Activated T-cell treated with anti-CD3 and anti-CD28 coated beads, Interleukin-2, amount 50 U/mL, for 48 hours (primary cell): Measurements from ENCODE around the gene TANGO2.

Source experiments
- DNase-seq, 2 experiments: peaks; one replicate each; pipeline ENCODE4 v3.0.0-alpha.2; 2020

Gene TANGO2

DNA sequence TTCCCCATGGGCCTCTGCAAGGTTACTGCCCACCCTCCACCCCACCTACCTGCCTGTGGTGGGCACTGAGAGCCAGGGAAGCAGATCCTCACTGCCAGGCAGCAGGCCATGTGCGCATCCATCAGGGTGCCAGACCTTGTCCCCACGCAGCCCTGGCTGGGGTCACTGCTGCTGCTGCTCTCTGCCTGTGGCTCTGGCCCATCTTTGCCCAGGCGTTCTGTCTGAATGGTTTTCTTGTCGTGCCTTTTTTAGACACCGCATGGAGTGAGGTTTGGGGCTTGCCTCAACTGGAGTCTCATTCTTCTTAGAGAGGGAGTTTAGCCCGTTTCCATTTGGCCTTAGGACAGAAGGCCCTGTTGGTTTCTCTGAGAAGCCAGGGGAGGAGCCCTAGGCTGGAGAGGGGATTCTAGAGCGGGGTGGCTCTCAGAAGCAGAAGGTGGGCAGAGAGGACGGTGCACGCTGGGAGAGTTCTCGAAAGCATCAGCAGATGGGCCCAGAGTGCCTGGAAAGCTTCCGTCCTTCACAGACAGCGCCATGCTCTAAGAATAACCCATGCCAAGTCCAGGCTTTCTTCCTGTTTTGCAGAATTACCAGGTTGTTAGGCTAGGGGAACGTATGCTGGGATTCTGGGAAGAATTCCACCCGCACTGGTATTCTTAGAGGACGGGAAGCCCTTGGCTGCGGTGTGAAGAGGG is 8.1 kb downstream of the TANGO2 start:
- no peak for DNase-seq

DNA sequence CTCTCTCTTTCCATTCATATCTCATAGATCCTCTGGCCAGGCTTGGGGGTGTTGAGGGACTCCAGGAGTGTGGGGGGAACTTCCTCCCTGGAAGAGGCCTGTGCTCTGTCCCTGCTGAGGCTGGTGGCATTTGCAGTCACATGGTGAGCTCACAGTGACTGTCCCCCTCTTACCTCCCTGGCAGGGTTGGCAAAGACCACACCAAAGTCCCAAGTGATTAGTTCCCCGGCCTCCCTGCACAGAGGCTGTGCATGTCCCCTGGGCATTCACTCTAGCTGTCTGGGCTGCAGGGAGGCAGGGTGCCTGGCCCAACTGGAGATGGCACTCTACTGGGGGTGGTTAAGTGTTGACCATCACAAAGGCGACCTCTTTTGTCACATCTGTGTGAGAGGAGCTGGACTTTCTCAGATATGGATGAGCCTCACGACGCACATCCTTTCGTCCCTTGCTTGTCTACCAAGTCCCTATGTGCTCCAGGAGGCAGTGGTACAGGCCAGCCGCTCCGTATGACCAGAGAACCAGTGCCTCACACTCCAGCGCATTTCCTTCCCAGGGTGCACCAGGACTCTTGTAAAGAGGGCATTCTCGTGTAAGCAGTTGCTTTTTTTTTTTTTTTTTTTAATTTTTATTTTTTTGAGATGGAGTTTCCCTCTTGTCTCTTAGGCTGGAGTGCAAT is 8.8 kb downstream of the TANGO2 start:
- DNase-seq = no peak

DNA sequence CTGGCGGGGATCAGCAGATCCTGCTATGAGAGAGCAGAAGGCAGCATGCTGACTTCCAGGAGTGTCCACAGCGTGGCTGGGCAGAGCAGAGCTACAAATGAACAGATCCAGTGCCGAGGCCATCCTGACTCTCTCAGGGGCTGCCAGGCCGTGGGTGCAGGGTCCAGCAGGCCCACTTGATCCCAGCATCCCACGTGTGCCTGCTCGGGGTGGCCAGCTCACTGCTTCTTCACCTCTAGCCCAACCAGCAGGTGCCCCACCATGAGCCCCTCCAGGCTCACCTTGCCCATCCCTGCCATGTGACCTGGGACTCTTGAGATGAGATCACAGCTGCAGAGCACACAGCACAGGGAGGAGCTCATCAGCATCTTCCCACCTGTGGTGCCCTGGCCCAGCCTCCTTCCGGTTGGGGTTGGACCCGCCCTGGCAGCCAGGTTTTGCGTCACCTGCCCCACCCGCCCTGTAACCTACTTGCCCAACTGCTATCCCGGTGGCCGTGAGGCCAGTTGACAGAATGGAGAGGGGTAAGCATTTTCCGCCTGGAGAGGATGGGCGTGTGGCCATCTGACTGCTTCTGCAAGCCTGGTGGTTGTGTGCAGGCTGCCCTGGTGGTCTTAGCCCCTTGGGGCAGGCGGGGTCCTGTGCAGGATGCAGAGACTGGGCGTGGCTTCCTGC is 11.0 kb downstream of the TANGO2 start:
- DNase-seq = peak in 1 of 2 experiments; percentile 31

DNA sequence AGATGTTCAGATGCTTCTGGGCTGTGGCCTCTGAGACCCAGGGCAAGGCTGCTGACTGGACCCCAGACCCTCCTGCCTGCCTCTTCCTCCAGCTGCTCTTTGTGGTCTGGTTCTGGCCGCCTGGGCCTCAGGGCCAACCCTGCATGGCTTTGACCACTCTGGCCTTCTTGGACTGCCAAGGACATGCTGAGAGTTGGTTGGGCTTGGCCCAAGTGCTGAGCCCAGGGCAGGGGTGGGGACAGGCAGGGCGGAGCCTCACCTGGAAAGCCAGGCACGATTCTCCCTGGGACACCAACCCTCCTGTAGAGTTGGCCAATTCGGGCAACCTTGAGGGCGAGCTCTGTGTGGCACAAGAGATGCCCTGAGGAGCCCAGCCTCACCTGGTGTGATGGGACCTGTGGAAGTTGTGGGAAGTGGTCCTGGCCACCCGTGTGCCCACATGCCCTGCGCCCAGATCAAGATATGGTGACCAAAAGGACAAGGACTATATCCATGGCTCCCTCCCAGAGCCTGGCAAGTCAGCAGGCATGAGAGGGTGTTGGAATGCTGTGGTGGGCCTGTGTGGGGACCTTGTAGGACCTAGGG is 11.6 kb downstream of the TANGO2 start:
- no peak for DNase-seq

DNA sequence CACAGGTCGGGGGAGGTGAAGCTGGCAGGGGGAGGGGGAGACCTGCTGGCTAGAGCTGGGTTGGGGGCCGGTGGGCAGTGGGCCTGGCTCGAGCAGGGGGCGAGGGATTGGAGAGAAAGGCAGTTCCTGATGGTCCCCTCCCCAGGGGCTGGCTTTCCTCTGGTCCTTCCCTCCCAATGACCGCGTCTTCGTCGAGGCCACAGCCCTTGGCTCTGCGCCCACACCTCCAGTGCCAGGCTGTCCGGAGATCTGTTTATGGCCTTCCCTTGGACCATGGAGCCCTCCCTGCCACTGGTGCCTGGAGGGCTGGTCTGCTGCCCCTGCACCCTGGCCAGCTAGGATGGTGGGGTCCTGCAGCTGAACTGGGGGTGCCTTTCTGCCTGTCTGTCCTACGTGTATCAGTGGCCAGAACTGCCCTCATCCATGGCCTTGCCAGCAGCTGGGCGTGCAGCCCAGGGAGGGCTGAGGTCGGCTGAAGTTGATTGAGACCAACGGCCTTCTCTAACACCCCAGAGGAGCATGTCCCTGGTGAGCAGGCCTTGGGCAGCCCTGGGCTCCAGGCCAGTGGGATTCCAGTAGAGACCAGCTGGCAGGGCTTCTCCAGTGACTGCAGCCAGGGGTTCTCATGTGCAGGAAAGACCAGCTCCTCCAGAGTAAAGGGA is 12.3 kb downstream of the TANGO2 start:
- no peak for DNase-seq

DNA sequence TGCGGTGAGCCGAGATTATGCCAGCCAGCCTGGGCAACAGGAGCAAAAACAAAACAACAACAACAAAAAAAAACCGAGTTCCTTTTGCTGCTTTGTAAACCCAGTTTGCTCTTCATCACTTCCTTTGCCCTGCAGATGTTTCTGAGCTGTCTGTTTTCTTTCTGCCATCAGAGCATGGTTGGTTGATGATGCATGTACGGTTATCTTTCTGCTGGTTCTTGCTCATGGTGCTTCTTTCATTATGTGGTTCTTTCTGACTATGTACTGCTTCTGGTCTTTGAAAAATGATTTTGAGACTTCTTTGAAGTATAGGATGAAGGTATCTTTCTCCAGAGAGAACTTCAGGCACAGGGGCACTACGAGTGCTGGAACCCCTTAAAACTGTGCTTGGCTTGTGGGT is 13.2 kb downstream of the TANGO2 start:
- no peak for DNase-seq

DNA sequence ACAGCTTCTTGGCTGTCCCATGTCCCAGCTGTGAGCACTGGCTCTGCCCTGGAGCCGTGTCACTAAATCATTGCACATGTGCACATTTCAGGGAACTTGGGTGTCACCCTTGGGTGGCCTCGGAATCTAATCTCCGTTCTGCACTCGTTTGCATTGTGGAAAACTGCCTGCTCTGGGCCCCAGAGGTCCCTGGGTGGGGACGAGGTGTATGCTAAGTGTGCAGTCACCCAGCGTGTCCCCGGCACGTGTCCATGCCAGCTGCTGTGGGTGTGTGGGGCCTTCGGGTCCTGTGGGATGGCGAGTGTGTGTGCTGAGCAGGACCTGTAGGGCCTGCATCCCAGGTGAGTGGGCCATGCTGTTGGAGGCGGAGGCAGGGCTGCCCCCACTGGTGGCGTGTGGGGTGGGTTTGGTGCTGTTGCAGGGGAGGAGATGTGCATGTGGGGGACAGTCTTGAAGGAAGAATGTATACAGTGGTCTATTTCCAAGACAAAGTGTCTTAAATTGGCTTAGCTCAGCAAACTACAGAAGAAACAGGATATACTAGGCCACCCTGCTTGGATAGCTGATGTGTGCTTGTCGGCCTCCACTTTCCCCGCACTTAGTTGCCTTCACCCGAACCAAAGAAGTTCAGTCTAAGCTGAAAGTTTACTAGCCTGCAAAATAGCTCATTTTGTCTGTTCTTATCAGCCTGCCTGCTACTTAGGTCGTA is 14.6 kb downstream of the TANGO2 start:
- DNase-seq = no peak

DNA sequence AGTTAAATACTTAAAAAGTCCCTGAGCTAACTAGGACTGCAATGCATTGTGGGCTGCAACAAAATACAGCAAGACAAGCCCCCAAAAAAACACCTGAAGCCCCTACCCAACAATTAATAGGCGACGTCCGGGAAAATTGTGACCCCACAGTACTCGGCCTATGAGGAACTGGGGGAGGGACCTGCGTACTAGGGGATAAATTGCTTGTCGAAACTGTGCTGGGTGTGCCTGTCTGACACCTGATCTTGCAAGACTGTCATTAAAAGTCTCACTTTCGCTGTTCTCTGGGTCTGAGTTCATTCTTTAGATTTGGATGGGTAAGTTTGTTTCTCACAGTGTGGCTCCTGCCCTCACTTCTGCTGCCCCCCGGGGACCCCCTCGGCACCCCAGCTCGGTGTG is 15.2 kb downstream of the TANGO2 start:
- DNase-seq = no peak

DNA sequence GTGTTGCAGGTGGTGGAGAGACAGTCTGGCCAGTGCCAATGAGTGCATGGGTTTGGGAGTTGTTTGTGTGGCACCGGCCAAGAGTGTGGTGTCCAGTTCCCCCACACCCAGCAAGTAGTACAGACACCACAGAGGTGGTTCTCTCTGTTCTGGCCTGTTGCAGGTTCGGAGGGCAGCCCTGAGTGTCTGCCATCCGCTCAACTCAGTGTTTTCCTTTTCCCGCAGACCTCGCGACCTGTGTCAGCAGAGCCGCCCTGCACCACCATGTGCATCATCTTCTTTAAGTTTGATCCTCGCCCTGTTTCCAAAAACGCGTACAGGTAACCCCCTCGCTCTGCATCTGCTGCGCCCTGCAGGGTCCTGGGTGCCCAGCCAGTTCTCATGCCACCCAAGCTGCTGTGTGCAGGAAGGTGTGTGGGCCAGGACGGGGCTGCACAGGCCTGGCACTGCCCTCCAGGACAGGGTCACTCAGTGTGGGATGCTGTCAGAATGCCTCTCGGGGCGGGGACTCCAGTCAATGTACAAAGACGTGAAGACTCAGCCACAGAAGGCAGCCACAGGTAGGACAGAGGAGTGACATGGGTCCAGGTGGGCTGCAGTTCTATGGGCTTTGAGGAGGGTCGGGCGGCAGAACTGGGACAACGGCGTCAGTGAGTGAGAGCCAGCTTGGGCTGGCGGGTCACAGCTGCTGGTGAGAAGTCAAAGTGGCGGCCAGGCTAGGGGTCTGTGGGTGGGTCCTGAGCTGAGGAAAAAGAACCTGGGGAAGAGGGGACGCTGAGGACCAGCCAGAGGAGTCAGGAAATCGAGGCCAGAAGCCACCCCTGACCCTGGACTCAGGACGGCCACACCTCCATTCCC is 15.9 kb downstream of the TANGO2 start:
- DNase-seq = no peak

DNA sequence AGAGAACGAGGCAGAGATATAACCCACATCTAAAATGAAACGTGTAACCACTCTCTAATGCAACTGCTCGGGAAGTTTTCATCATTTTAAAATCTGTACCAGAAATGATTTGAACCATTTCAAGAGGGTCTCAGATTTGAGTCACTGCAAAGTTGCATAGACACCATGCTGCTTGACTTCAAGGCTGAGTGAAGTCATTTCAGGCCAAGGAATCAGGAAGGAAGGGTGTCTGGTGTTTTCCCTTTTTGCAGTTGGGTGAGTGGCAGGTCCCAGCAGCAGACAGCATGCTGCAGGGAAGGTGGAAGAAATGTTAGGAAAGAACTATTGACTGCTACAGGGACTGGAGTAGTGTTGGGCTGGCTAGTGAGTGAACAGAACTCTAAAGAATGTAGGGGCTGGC is 16.5 kb downstream of the TANGO2 start:
- no peak for DNase-seq

DNA sequence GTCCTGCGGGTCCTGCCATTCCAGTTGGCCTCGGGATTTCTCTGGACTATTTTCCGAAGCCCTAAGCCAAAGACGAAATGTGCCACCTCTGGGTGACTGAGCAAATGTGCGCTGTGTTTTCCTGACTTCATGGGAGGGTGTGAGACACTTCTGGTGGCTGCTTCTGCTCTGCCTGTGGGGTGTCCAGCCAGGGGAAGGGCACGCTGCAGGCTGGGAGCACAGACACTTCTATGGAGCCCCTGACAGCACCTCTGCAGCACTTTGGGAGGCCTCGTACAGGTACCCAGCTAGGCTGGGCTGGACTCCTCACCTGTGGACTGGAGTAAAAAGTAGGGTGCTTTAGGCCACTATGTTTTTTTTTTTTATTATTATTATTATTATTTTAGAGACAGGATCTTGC is 17.7 kb downstream of the TANGO2 start:
- no peak for DNase-seq

DNA sequence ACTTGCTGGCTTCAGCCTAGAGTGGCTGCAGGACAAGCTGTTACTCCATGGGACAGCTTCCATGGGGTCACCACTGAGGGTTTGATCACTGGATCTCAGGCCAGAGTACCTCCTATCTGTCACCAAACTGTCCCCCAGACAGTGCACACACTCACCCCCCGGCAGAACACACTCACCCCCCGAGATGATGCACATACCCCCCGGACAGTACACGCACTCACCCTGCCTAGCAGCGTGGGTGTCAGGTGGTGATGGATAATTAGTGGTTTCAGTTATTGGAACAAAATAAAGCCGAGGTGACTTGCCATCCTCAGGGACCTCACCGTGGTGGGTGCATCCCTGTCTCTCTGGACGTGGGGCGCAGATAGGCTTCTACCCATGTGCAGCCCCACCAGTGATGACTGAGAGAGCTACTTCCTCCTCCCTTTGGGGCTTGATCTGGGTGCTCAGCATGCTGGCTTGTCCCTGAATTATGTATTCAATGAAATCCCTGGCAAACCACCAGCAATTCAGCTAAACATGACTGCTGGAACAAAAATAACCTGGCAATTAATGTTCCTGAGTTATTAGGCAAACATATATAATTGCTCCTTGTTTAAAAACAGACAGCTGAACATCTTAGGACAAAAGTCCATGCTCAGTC is 18.9 kb downstream of the TANGO2 start:
- DNase-seq = no peak

DNA sequence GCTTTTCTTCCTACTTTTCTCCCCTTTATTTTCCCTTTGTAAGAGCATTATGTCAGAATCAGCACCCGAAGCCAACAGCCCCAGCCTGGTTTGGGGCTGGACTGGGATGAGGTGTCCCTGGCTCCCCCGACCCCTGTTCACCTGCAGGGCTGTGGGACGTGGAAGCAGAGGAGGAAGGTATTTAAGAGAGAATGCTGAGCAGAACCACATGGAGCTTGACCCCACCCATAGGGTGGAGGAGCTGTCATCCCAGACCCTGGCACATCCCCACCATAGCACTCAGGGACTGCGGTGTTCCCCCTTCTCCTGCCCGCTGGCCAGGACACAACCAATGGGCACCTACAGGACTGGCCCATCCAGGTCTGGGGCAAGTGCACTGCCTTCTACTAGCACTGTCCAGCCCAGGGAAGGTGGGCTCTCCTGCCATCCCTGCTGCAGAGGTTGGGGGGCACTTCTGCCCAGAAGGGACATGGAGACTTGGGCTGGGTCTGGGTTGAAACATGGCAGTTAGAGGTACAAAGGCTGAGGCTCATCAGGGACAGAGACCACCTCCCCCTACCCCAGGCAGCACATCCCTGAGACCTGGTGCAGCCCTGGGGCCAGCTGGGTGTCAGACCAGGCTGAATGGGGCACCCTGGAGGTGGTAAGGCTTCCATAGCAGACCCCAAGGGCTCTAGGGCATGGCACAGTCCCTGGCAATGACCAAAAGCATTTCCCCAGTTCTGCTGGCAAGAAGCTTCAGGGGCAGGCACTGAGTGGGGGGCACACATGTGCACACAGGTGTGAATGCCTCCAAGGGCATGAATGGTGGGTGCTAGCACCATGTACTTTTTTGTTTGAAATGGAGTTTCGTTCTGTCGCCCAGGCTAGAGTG is 19.7 kb downstream of the TANGO2 start:
- DNase-seq = no peak

DNA sequence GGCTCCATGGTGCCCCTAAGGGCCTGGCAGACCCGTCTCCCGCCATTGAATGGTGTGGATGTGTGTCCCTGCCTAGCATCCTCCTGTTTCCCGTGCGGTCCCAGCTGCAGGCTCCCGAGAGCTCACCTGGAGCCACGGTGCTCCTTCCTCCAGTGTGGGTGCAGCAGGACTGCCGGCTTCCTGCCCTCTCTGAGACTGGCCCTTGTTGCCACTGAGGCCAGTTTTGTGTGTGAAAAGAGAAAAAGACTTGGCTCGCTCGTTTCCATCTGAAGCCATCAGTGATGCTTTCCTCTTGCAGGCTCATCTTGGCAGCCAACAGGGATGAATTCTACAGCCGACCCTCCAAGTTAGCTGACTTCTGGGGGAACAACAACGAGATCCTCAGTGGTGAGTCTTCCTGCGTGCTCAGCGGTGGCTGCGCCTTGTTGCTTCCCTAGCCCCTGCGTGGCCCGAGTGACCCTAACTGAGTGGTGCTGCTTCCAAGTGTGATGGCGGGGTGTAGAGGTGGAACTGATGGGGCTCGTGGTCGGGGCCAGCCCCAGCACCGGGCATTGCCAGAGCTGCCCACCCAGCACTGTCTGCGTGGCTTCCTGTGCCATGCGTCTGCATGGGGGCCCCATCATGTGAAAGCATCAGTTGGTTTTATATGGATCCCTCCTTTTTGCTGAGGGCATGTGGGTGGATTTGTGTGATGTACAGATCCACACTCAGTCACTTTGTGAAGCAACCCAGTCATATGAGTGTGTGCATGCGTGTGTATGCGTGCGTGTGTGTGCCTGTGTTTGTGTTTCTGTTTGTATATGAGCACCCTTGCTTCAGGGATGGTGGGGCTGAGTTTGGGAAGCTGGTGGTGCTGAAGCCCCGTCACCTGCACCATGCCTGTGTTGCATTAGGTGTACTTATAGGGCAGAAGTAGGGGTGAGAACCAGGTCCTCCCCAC is 22.4 kb downstream of the TANGO2 start:
- DNase-seq = no peak

DNA sequence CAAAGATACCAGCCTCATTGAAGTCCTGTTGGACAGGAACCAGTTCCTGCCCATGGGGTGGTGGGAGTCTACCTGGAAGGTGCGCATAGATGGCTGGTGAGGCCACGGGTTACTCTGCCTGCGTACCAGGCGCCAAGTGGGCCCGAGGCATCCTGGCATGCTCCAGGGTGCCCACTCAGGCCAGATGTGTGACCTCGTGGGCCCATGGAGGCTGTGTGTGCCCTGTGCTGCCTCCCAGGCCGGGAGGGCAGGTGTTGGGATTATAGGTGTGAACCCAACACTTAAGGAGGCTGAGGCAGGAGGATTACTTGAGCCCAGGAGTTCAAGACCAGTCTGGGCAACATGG is 23.1 kb downstream of the TANGO2 start:
- DNase-seq = no peak

DNA sequence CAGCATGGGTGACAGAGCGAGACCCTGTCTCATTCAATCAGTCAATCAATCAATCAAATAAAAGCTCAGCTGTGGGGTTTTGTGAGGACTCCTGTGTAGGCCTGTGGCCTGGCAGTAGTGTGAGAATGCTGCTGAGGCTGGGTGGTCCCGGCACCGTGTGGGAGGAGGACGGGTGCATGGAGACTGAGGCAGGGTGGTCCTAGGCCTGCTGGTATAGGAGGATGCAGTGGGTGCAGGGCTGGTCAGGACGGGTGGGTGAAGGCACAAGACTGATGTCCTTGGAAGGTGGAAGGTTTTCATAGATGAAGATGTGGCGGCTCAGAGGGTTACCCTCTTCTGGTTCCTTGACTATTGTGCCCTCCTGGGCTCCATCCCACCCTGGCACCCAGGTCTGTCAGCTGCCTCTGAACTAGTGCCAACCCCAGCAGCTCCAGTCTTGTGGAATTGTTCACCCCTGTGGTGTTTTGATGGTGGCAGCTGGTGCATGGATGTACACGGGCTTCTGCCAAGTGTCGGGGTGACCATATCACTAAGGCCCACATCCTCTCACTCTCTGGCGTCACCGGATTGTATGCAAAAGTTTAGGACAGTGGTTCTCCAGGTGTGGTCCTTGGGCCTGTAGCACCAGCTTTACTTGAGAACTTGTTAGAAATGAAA is 23.7 kb downstream of the TANGO2 start:
- no peak for DNase-seq

DNA sequence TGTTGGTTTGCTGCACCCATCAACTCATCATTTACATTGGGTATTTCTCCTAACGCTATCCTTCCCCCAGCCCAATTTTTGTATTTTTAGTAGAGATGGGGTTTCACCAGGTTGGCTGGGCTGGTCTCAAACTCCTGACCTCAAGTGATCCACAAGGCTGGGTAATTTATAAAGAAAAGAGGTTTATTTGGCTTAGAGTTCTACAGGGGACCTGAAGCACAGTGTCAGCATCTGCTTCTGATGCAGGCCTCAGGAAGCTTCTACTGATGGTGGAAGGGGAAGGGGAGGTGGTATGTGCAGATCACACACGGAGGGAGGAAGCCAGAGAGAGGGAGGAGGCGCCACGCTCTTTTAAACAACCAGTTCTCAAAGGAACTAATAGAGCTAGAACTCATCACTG is 25.8 kb downstream of the TANGO2 start:
- no peak for DNase-seq

DNA sequence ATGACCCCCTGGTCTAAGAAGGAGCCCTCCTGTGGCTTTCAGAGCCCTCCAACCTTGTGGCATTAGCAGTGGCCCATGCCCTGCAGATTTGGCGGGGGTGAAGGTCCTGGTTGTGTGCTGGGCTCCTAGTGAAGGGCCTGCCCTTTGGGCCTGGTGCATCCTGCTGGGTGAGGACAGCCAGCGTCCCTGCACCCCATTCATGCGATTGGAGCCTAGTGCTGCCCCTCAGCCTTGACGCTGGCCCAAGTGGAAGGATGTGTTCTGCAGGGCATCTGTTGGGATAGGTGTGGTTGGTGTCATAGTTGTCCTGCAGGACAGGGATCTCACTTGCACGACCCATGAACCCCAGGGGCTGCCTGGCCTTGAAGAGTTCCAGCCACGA is 31.0 kb downstream of the TANGO2 start:
- no peak for DNase-seq
